Ishikawa (cell line): ENCODE data around the gene ACSM4.

Experiments
- CEBPB ChIP-seq: IDR thresholded peaks from 2 replicates; pipeline ENCODE4 v1.6.1; 2012
- EP300 ChIP-seq: IDR thresholded peaks from 2 replicates; pipeline ENCODE4 v1.6.1; 2012; ENCODE audit warnings: borderline replicate concordance
- FOXM1 ChIP-seq: IDR thresholded peaks from 2 replicates; pipeline ENCODE4 v1.6.1; 2012; ENCODE audit warnings: low read depth, borderline replicate concordance
- TCF12 ChIP-seq: IDR thresholded peaks from 2 replicates; pipeline ENCODE4 v1.6.1; 2012; ENCODE audit warnings: low read depth
- USF1 ChIP-seq: IDR thresholded peaks from 2 replicates; pipeline ENCODE4 v1.6.1; 2012
- YY1 ChIP-seq: IDR thresholded peaks from 2 replicates; pipeline ENCODE4 v1.6.1; 2012; ENCODE audit warnings: low read depth
- ZBTB7A ChIP-seq: IDR thresholded peaks from 2 replicates; pipeline ENCODE4 v1.6.1; 2012; ENCODE audit warnings: low read depth
- TF ChIP-seq, protein P1 (sequence below): IDR thresholded peaks from 2 replicates; pipeline ENCODE4 v1.6.1; 2012; ENCODE audit warnings: low read depth, mild to moderate bottlenecking
- TF ChIP-seq, protein P2 (sequence below): IDR thresholded peaks from 2 replicates; pipeline ENCODE4 v1.6.1; 2012

DNA sequence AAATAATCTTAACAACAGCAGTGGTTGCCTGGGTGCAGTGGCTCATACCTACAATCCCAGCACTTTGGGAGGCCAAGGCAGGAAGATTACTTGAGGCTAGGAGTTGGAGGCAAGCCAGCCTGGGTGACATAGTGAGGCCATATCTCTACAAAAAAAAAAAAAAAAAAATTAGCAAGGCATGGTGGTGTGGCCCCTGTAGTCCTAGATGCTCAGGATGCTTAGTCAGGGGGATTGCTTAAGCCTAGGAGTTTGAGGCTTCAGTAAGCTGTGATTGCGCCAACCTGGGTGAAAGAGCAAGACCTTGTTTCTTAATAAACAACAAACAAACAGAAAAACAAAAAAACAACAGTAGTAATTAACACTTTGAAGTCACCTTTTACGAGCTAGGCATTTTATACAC, 642 bp upstream of the ACSM4 start:
- TF ChIP-seq, protein P1, sequence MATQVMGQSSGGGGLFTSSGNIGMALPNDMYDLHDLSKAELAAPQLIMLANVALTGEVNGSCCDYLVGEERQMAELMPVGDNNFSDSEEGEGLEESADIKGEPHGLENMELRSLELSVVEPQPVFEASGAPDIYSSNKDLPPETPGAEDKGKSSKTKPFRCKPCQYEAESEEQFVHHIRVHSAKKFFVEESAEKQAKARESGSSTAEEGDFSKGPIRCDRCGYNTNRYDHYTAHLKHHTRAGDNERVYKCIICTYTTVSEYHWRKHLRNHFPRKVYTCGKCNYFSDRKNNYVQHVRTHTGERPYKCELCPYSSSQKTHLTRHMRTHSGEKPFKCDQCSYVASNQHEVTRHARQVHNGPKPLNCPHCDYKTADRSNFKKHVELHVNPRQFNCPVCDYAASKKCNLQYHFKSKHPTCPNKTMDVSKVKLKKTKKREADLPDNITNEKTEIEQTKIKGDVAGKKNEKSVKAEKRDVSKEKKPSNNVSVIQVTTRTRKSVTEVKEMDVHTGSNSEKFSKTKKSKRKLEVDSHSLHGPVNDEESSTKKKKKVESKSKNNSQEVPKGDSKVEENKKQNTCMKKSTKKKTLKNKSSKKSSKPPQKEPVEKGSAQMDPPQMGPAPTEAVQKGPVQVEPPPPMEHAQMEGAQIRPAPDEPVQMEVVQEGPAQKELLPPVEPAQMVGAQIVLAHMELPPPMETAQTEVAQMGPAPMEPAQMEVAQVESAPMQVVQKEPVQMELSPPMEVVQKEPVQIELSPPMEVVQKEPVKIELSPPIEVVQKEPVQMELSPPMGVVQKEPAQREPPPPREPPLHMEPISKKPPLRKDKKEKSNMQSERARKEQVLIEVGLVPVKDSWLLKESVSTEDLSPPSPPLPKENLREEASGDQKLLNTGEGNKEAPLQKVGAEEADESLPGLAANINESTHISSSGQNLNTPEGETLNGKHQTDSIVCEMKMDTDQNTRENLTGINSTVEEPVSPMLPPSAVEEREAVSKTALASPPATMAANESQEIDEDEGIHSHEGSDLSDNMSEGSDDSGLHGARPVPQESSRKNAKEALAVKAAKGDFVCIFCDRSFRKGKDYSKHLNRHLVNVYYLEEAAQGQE, result no peak
- TF ChIP-seq TCF12 (no peak), EP300 (no peak), FOXM1 (no peak), YY1 (no peak), ZBTB7A (no peak), CEBPB (no peak), USF1 (no peak)
- TF ChIP-seq, protein P2, sequence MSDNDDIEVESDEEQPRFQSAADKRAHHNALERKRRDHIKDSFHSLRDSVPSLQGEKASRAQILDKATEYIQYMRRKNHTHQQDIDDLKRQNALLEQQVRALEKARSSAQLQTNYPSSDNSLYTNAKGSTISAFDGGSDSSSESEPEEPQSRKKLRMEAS, result no peak
